Chondrocyte (in vitro differentiated cells): ENCODE results near the gene TMEM250. TPM values are rescaled to one million over a fixed set of nuclear protein-coding genes. Genes with fewer than 3 reads are reported as not detected.

Source experiments
- DNase-seq: peaks from one replicate; pipeline ENCODE4 v3.0.0; 2021; ENCODE audit warnings: mixed read lengths, low spot score
- H3K27ac Mint-ChIP-seq: one replicate; pipeline ENCODE4 v1.8.0; 2021; ENCODE audit warnings: mild to moderate bottlenecking, moderate library complexity, mixed read lengths; ENCODE audit not compliant: unreplicated experiment
- H3K27me3 Mint-ChIP-seq: 2 replicates; pipeline ENCODE4 v1.8.0; 2021; ENCODE audit warnings: low read depth, mixed read lengths
- H3K36me3 Mint-ChIP-seq: 2 replicates; pipeline ENCODE4 v1.8.0; 2021; ENCODE audit warnings: low read depth, mixed read lengths
- H3K4me1 Mint-ChIP-seq: 2 replicates; pipeline ENCODE4 v1.8.0; 2021; ENCODE audit warnings: low read depth, mild to moderate bottlenecking, mixed read lengths
- H3K4me3 Mint-ChIP-seq: one replicate; pipeline ENCODE4 v1.8.0; 2021; ENCODE audit warnings: mild to moderate bottlenecking, moderate library complexity, mixed read lengths; ENCODE audit not compliant: unreplicated experiment
- H3K9me3 Mint-ChIP-seq: 2 replicates; pipeline ENCODE4 v1.8.0; 2021; ENCODE audit warnings: low read depth, mixed read lengths
- long read RNA-seq: library from polyadenylated mRNA; stranded (forward); transcript quantifications from one replicate; pipeline ENCODE4 v2.0.0, GENCODE V29; 2021
- total RNA-seq: library from RNA; stranded (reverse); gene quantifications from 3 replicates; pipeline ENCODE4 v1.2.1, GENCODE V29; 2021
- TF ChIP-seq, protein P1 (sequence below): fragments of 200-600 bp; sonication (generic); IDR thresholded peaks from 2 replicates; pipeline ENCODE4 v1.5.0; 2021; ENCODE audit warnings: antibody characterized with exemption, mild to moderate bottlenecking, moderate library complexity

The TMEM250 gene, protein sequence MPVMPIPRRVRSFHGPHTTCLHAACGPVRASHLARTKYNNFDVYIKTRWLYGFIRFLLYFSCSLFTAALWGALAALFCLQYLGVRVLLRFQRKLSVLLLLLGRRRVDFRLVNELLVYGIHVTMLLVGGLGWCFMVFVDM
- total RNA-seq, result 31.9 to 37.3 TPM (median 35.9 TPM) in 3 replicates
- long read RNA-seq, transcript TMEM250-201 (2 exons, 2,823 nt), result major isoform, 107 of 131 reads
- long read RNA-seq, partial matches to known transcripts, result 1 of 131 reads
- long read RNA-seq, other reads (novel, unspliced or antisense), result 17 of 131 reads

DNA sequence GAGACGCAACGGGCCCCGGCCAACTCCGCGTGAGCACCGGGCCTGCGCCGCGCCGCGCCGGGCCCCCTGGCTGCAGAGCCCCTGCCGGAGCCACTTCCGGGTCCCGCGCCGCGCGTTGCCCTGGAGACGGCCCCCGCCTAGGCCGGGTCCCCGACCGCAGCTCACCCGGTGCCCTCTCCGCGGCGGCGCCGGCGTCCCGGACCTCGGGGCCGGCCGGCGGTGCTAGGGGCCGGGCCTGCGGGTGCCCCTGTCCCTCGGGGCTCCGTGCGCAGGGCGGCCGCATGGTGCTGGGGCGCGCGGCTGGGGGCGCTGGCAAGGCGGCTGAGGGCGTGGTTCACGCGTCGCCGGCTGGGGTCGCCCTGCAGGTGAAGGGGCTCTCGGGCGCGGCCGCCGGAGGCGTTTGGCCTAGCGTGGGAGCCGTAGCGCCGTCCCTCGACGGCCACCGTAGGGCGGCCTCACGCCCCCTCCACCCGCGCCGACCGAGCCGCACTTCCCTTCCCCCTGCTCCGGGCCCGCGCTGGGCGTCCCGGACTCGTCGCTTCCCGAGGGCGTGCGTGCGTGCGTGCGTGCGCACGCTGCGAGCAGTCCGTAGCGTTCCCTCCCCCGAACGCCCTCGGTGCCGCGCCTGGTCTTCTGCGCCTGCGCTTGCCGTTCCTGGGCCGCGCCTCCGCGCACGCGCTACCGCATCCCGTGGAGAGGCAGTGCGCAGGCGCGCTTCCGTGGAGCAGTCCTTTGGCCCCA is at the start of gene TMEM250:
TMEM250 (minus strand) TSS at position 556 of the 741 bp plus-strand sequence. CDS start 1,975 bp downstream, outside the sequence.
- Mint-ChIP-seq H3K27ac (peak within 1 kb of the TSS; percentile 73), H3K4me1 (peaks cover 9% of the 10 kb centered on the region), H3K27me3 (no peaks in the 10 kb centered on the region), H3K9me3 (no peaks in the 10 kb centered on the region), H3K36me3 (peaks cover 3% of the 10 kb centered on the region), H3K4me3 (peak within 1 kb of the TSS; percentile 73)
- TF ChIP-seq, protein P1, sequence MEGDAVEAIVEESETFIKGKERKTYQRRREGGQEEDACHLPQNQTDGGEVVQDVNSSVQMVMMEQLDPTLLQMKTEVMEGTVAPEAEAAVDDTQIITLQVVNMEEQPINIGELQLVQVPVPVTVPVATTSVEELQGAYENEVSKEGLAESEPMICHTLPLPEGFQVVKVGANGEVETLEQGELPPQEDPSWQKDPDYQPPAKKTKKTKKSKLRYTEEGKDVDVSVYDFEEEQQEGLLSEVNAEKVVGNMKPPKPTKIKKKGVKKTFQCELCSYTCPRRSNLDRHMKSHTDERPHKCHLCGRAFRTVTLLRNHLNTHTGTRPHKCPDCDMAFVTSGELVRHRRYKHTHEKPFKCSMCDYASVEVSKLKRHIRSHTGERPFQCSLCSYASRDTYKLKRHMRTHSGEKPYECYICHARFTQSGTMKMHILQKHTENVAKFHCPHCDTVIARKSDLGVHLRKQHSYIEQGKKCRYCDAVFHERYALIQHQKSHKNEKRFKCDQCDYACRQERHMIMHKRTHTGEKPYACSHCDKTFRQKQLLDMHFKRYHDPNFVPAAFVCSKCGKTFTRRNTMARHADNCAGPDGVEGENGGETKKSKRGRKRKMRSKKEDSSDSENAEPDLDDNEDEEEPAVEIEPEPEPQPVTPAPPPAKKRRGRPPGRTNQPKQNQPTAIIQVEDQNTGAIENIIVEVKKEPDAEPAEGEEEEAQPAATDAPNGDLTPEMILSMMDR, result peak; percentile 4
- no peak for DNase-seq

DNA sequence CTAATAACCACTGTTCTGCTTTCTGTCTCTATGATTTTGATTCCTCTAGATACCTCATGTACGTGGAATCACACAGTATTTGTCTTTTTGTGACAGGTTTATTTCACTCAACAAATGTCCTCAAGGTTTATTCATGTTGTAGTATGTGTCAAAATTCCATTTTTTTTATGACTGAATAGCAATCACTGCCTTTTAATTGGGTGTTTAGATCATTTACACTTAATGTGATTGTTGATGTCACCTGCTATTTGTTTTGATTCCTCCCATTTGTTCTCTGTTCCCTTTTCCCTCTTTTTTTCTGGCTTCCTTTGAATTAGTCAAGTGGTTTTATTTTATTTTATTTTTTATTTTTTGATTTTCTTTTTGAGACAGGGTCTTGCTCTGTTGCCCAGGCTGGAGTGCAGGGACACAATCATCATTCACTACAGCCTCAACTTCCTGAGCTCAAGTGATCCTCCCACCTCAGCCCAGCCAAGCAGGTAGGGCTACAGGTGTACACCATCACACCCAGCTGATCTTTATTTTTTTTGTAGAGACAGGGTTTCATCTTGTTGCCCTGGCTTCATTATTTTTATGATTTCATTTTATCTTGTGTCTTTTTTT is 44.7 kb upstream of the TMEM250 start:
- TF ChIP-seq, protein P1, result no peak
- no peak for DNase-seq
- no peak overlapping the region for H3K27ac Mint-ChIP-seq
- H3K36me3 Mint-ChIP-seq, result peaks cover 4% of the 10 kb centered on the region
- H3K4me1 Mint-ChIP-seq, result no peaks in the 10 kb centered on the region
- H3K27me3 Mint-ChIP-seq, result peaks cover 18% of the 10 kb centered on the region
- H3K9me3 Mint-ChIP-seq, result peaks cover 9% of the 10 kb centered on the region
- no peak overlapping the region for H3K4me3 Mint-ChIP-seq

DNA sequence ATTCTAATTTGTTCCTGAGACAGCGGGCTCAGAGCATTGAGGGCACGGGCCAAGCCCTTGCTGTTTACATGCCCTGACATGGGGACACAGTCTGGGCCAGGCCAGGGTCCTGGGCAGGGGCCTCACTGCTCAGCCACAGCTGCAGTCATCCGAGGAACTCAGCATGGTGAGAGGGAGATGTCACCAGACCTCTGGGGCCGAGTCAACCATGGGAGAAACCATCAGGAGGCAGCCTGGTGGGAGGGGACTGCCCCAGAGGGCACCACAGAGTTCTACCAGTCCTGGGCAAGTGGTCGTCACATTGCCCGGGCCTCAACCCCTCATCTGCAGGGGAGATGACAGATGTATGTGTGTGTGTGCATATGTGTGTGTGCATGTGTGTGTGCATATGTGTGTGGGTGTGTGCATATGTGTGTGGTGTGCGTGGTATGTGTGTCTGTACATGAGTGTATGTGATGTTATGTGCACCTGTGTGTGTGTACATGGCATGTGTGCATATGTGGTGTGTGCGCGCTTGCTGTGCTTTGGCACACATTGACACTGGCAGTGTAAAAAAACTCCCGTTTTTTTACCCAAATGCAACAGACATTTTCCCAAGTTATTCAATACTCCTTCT is 42.4 kb upstream of the TMEM250 start:
- Mint-ChIP-seq H3K4me1 (peaks cover 3% of the 10 kb centered on the region), H3K27me3 (peaks cover 22% of the 10 kb centered on the region), H3K4me3 (no peak overlapping the region), H3K9me3 (peaks cover 9% of the 10 kb centered on the region), H3K27ac (no peak overlapping the region), H3K36me3 (peaks cover 2% of the 10 kb centered on the region)
- TF ChIP-seq, protein P1, result no peak
- no peak for DNase-seq

DNA sequence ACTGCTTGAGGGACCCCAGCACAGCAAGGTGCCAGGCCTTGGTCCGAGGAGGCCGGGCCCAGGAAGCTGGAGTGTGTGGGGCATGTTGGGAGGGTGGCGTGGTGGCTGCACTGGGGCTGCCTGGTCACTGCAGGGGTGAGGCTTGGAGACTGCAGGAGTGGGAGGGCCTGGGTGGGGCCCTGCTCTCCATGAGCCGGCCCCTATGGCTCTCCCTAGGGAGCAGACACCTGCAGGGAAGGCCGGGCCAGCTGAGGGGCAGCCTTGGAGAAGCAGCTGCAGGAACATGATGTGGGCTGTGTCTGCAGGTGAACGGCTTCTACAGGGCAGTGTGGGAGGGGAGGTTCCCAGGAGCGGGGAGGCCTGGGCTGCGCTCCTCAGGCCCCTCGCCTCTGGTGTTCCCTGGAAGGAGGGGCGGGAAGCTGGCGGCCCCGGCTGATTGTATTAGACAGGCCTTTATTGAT is 41.7 kb upstream of the TMEM250 start:
- Mint-ChIP-seq H3K4me1 (peaks cover 3% of the 10 kb centered on the region), H3K27me3 (peaks cover 24% of the 10 kb centered on the region), H3K36me3 (peaks cover 2% of the 10 kb centered on the region), H3K9me3 (peaks cover 4% of the 10 kb centered on the region), H3K4me3 (no peak overlapping the region), H3K27ac (no peak overlapping the region)
- DNase-seq, result no peak
- TF ChIP-seq, protein P1, result no peak

DNA sequence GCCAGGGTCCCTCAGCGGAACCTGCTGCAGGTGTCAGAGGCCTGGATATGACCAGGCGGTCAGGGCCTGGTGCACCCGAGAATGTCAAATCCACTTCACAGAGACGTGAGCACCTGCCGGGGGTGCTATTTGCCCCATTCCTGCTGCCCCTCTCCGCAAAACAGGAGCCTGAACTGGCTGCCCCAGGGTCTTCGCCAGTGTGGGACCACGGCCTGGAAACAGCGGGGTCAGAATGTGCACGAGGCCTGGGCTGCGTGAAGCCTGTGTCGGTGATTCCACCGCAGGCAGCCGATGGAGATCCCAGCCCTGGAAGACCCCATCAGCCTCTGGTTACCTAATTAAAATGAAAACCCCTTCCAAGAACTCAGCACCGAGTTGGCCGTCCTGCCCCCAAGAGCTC is 41.2 kb upstream of the TMEM250 start:
- Mint-ChIP-seq H3K4me1 (peaks cover 3% of the 10 kb centered on the region), H3K9me3 (peaks cover 4% of the 10 kb centered on the region), H3K27ac (no peak overlapping the region), H3K27me3 (peaks cover 27% of the 10 kb centered on the region), H3K36me3 (peaks cover 2% of the 10 kb centered on the region), H3K4me3 (no peak overlapping the region)
- no peak for DNase-seq
- TF ChIP-seq, protein P1, result no peak
